A549 (cell line): ENCODE measurements around the gene PCSK6. TPM values are rescaled to one million over a fixed set of nuclear protein-coding genes. Genes with fewer than 3 reads are reported as not detected.

Source experiments
- ATAC-seq, 2 experiments: fragments of 200-7000 bp in 1 of 2; fragments of >200 bp in 1 of 2; cut with Nextera tagmentation in 1 of 2; cut with Tn5 transposase in 1 of 2; 3 replicates each; pipeline versions ENCODE4 v1.8.0 to v1.9.1; 2018 to 2020; ENCODE audit warnings: mild to moderate bottlenecking in 1 of 2, moderate library complexity in 1 of 2
- CTCF ChIA-PET: fragments of 300-600 bp; sonication (Branson Sonifier 250); formaldehyde crosslinking; extraction: SDS; loops from one replicate; lab custom pipeline; 2021; ENCODE audit warnings: antibody characterized with exemption, inconsistent platforms; lab: Yijun Ruan, JAX
- POLR2A ChIA-PET: fragments of 350-600 bp; formaldehyde crosslinking; extraction: SDS; loops from one replicate; lab custom pipeline; 2021; ENCODE audit warnings: antibody characterized with exemption, inconsistent platforms; lab: Yijun Ruan, JAX
- DNase-seq, 2 experiments: peaks; one replicate each; pipeline versions ENCODE4 v3.0.0 to v3.0.0-alpha.2; 2011 to 2016; ENCODE audit warnings: low read depth in 1 of 2, low spot score in 1 of 2
- FAIRE-seq: peaks from 2 replicates; lab custom pipeline; 2011; peaks lifted over from hg19 to GRCh38; lab: Jason Lieb, UNC
- H3K27ac ChIP-seq, 2 experiments: fragments of >200 bp; sonication (Bioruptor Twin); formaldehyde crosslinking; 3 replicates each; pipeline ENCODE4 v1.5.1; 2016 to 2017
- H3K4me1 ChIP-seq: fragments of >200 bp; sonication (Bioruptor Twin); formaldehyde crosslinking; 3 replicates; pipeline ENCODE4 v1.6.1; 2016
- H3K4me2 ChIP-seq: fragments of >200 bp; sonication (Bioruptor Twin); formaldehyde crosslinking; 3 replicates; pipeline ENCODE4 v1.6.1; 2016
- H3K4me3 ChIP-seq: fragments of >200 bp; sonication (Bioruptor Twin); formaldehyde crosslinking; 3 replicates; pipeline ENCODE4 v1.5.1; 2016
- H3K9me3 ChIP-seq: fragments of >200 bp; sonication (Bioruptor Twin); formaldehyde crosslinking; 3 replicates; pipeline ENCODE4 v1.6.1; 2016
- BHLHE40 ChIP-seq: IDR thresholded peaks from 2 replicates; pipeline ENCODE4 v1.6.1; 2012; ENCODE audit warnings: low read depth, low read length, inconsistent platforms
- CBX2 ChIP-seq: fragments of 200-600 bp; sonication (generic); IDR thresholded peaks from 2 replicates; pipeline ENCODE4 v1.6.1; 2016; ENCODE audit warnings: low read depth, mild to moderate bottlenecking, borderline replicate concordance
- CHD2 ChIP-seq: fragments of 150-350 bp; IDR thresholded peaks from 2 replicates; pipeline ENCODE4 v1.6.1; 2014; ENCODE audit warnings: low read length; ENCODE audit not compliant: partially characterized antibody
- CHD4 ChIP-seq: fragments of 200-600 bp; sonication (generic); IDR thresholded peaks from 2 replicates; pipeline ENCODE4 v1.6.1; 2016; ENCODE audit warnings: antibody characterized with exemption, mild to moderate bottlenecking, borderline replicate concordance
- EHF ChIP-seq: fragments of 250-450 bp; sonication (Bioruptor Pico); IDR thresholded peaks from 2 replicates; pipeline ENCODE4 v1.5.0; 2020; ENCODE audit warnings: mild to moderate bottlenecking
- EP300 ChIP-seq, 2 experiments: fragments of >200 bp; sonication (Bioruptor Twin); formaldehyde crosslinking; IDR thresholded peaks; 2 replicates in 1 of 2; 3 replicates in 1 of 2; pipeline ENCODE4 v1.6.1; 2016 to 2017
- HEYL ChIP-seq: fragments of 250-450 bp; sonication (Bioruptor Pico); IDR thresholded peaks from 2 replicates; pipeline ENCODE4 v1.8.0; 2021; ENCODE audit warnings: mild to moderate bottlenecking, moderate library complexity
- HMGXB4 ChIP-seq: fragments of 250-450 bp; sonication (Bioruptor Pico); IDR thresholded peaks from 2 replicates; pipeline ENCODE4 v1.5.0; 2021; ENCODE audit warnings: mild to moderate bottlenecking, moderate library complexity, borderline replicate concordance
- HOXB13 ChIP-seq: fragments of 250-450 bp; sonication (Bioruptor Pico); IDR thresholded peaks from 2 replicates; pipeline ENCODE4 v1.5.0; 2020; ENCODE audit warnings: low read depth, mild to moderate bottlenecking, moderate library complexity
- HOXB5 ChIP-seq: fragments of 250-450 bp; sonication (Bioruptor Pico); IDR thresholded peaks from 2 replicates; pipeline ENCODE4 v1.5.0; 2020; ENCODE audit warnings: mild to moderate bottlenecking, moderate library complexity
- JUNB ChIP-seq: fragments of >200 bp; sonication (Bioruptor Twin); formaldehyde crosslinking; IDR thresholded peaks from 2 replicates; pipeline ENCODE4 v1.6.1; 2016
- MAZ ChIP-seq: fragments of 150-350 bp; IDR thresholded peaks from 2 replicates; pipeline ENCODE4 v1.6.1; 2014; ENCODE audit warnings: antibody characterized with exemption, low read depth, low read length, borderline replicate concordance
- NFE2L2 ChIP-seq: fragments of 150-350 bp; conservative IDR thresholded peaks from 2 replicates; pipeline ENCODE4 v1.6.1; 2014; ENCODE audit warnings: low read length
- NPAS2 ChIP-seq: fragments of 250-450 bp; sonication (Bioruptor Pico); IDR thresholded peaks from 2 replicates; pipeline ENCODE4 v1.8.0; 2022; ENCODE audit warnings: mild to moderate bottlenecking, moderate library complexity, borderline replicate concordance
- POLR2AphosphoS2 ChIP-seq: conservative IDR thresholded peaks from 2 replicates; pipeline ENCODE4 v1.6.1; 2012; ENCODE audit warnings: low read length, improper control_type of control experiment, inconsistent platforms
- RAD21 ChIP-seq, 2 experiments: fragments of >200 bp in 1 of 2; sonication (Bioruptor Twin) in 1 of 2; formaldehyde crosslinking in 1 of 2; IDR thresholded peaks in 1 of 2; conservative IDR thresholded peaks in 1 of 2; 2 replicates in 1 of 2; 3 replicates in 1 of 2; pipeline ENCODE4 v1.6.1; 2012 to 2018; ENCODE audit warnings: inconsistent platforms in 1 of 2
- RARB ChIP-seq: fragments of 250-450 bp; sonication (Bioruptor Pico); IDR thresholded peaks from 2 replicates; pipeline ENCODE4 v1.8.0; 2021; ENCODE audit warnings: mild to moderate bottlenecking, moderate library complexity
- RCOR1 ChIP-seq: fragments of 150-350 bp; IDR thresholded peaks from 2 replicates; pipeline ENCODE4 v1.6.1; 2014; ENCODE audit warnings: antibody characterized with exemption, low read length, low read depth
- RFX5 ChIP-seq: fragments of 450-650 bp; IDR thresholded peaks from 2 replicates; pipeline ENCODE4 v1.7.1; 2014; ENCODE audit warnings: antibody characterized with exemption, mild to moderate bottlenecking, moderate library complexity
- USF2 ChIP-seq: fragments of 450-650 bp; IDR thresholded peaks from 2 replicates; pipeline ENCODE4 v1.6.1; 2014; ENCODE audit warnings: antibody characterized with exemption
- ZFP36 ChIP-seq: fragments of 450-650 bp; IDR thresholded peaks from 2 replicates; pipeline ENCODE4 v1.6.1; 2014; ENCODE audit warnings: borderline replicate concordance; ENCODE audit not compliant: partially characterized antibody
- ZSCAN20 ChIP-seq: fragments of 250-450 bp; sonication (Bioruptor Pico); IDR thresholded peaks from 2 replicates; pipeline ENCODE4 v1.8.0; 2022; ENCODE audit warnings: mild to moderate bottlenecking, moderate library complexity
- whole genome bisulfite sequencing: methylation state at CpG from one replicate; pipeline ENCODE4 v1.1.6; 2017; ENCODE audit errors: missing lambda C conversion rate; 5-methylcytosine and 5-hydroxymethylcytosine counted together
- polyA plus RNA-seq, 4 experiments: library from polyadenylated mRNA; depleted of rRNA in 3 of 4; stranded (reverse); fragments of >200 nt; fragmentation: RNase III in 1 of 4; extraction: RNeasy Plus Mini Kit Qiagen cat#74134 plus additional on column Dnase treatment in 1 of 4; gene quantifications; 2 replicates in 3 of 4; 3 replicates in 1 of 4; pipeline ENCODE4 v1.2.3, GENCODE V29; 2011 to 2017
- TF ChIP-seq, protein P1 (sequence below): fragments of 200-600 bp; sonication (generic); IDR thresholded peaks from 2 replicates; pipeline ENCODE4 v1.6.1; 2016; ENCODE audit warnings: antibody characterized with exemption, mild to moderate bottlenecking, moderate library complexity
- TF ChIP-seq, protein P2 (sequence below): IDR thresholded peaks from 2 replicates; pipeline ENCODE4 v1.6.1; 2012

PCSK6 gene
- polyA plus RNA-seq, 2 of the 4 experiments (the other 2 are of a cell fraction) = 10.0 to 15.2 TPM

- ChIA-PET POLR2A (no interaction called here), CTCF (interaction anchor here (1.2 kb wide), 1 partner anchor 30 kb away, joined by 3 read pairs; no protein-coding TSS in a partner anchor)
- DNase-seq (no peak), FAIRE-seq (no peak), ATAC-seq (no peak)
- Histone ChIP-seq H3K9me3 (no peaks in the 10 kb centered on the region), H3K4me3 (no peak overlapping the region), H3K27ac (no peak overlapping the region), H3K4me1 (no peaks in the 10 kb centered on the region), H3K4me2 (no peak overlapping the region)
- 73% methylated on average over 13 of the region's 13 CpGs for WGBS
- TF ChIP-seq MAZ = no peak
- no peak for TF ChIP-seq CHD4
- TF ChIP-seq HEYL (CRISPR knock-in tag) = no peak
- TF ChIP-seq HOXB5 (CRISPR knock-in tag) = no peak
- TF ChIP-seq ZSCAN20 (CRISPR knock-in tag) = no peak
- TF ChIP-seq, protein P1, sequence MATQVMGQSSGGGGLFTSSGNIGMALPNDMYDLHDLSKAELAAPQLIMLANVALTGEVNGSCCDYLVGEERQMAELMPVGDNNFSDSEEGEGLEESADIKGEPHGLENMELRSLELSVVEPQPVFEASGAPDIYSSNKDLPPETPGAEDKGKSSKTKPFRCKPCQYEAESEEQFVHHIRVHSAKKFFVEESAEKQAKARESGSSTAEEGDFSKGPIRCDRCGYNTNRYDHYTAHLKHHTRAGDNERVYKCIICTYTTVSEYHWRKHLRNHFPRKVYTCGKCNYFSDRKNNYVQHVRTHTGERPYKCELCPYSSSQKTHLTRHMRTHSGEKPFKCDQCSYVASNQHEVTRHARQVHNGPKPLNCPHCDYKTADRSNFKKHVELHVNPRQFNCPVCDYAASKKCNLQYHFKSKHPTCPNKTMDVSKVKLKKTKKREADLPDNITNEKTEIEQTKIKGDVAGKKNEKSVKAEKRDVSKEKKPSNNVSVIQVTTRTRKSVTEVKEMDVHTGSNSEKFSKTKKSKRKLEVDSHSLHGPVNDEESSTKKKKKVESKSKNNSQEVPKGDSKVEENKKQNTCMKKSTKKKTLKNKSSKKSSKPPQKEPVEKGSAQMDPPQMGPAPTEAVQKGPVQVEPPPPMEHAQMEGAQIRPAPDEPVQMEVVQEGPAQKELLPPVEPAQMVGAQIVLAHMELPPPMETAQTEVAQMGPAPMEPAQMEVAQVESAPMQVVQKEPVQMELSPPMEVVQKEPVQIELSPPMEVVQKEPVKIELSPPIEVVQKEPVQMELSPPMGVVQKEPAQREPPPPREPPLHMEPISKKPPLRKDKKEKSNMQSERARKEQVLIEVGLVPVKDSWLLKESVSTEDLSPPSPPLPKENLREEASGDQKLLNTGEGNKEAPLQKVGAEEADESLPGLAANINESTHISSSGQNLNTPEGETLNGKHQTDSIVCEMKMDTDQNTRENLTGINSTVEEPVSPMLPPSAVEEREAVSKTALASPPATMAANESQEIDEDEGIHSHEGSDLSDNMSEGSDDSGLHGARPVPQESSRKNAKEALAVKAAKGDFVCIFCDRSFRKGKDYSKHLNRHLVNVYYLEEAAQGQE = no peak
- TF ChIP-seq CHD2 = no peak
Observed at GRCh38 chr15:101472033-101472432, 17.5 kb downstream of the PCSK6 start.

DNA sequence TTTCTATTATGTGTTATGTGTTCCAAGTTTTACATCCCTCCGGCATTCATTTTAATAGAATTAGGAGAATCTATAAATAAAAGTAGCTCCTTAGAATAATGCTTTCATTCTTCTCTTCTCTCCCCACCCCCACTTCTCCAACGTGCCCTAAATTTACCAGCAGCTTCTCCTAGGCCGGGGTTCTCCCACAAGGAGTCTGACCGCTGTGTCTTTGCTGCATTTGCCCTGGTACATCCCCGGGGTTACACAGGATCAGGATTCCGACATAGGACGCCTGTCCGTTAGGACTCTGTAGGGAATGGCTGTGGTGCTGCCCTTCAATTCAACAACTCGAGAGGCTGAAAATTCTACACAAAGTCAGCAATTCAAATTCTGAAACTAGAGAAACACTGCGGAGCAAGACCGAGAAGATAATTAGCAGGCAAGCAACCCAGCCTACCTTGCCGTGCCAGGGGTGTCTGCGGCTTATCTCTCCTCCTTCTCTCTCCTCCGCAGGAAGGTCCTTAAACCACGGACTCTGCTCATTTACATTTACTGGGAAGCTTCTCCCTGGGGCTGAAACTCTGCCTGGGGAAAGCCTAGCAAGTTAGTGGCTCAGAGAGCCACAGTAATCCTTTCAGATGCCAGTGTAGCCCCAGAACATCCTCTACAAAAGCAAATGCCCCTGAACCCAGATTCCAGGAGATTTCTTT is 18.8 kb downstream of the PCSK6 start:
- DNase-seq (no peak), FAIRE-seq (no peak), ATAC-seq (no peak)
- Histone ChIP-seq H3K4me3 (no peak overlapping the region), H3K27ac (no peak overlapping the region), H3K9me3 (no peaks in the 10 kb centered on the region), H3K4me2 (no peak overlapping the region), H3K4me1 (no peaks in the 10 kb centered on the region)
- POLR2A ChIA-PET = no interaction called here
- CTCF ChIA-PET = interaction anchor here (1.5 to 1.6 kb wide), 2 partner anchors 109 to 171 kb away, joined by 4 to 5 read pairs; no protein-coding TSS in a partner anchor
- TF ChIP-seq POLR2AphosphoS2 = no peak
- TF ChIP-seq EHF = no peak
- TF ChIP-seq RARB (CRISPR knock-in tag) = no peak
- TF ChIP-seq, protein P2, sequence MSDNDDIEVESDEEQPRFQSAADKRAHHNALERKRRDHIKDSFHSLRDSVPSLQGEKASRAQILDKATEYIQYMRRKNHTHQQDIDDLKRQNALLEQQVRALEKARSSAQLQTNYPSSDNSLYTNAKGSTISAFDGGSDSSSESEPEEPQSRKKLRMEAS = no peak
- no peak for TF ChIP-seq NFE2L2
- TF ChIP-seq HOXB5 (CRISPR knock-in tag) = no peak
- no peak for TF ChIP-seq EP300 (IDR thresholded peaks at IDR 0.05)
- TF ChIP-seq JUNB = no peak
- no peak for TF ChIP-seq USF2
- TF ChIP-seq CHD4 = no peak
- no peak for TF ChIP-seq HMGXB4 (CRISPR knock-in tag)
- TF ChIP-seq CBX2 = no peak
- TF ChIP-seq BHLHE40 = no peak
- TF ChIP-seq HOXB13 (CRISPR knock-in tag) = no peak
- no peak for TF ChIP-seq NPAS2 (CRISPR knock-in tag)
- no peak for TF ChIP-seq RCOR1
- no peak for TF ChIP-seq ZFP36
- no peak for TF ChIP-seq RFX5
- TF ChIP-seq RAD21 (conservative IDR thresholded peaks at IDR 0.05 in 1 of 2, IDR thresholded peaks at IDR 0.05 in 1 of 2) = no peak
- WGBS = 84% methylated on average over 15 of the region's 15 CpGs
